Activated effector memory CD4-positive, alpha-beta T cell treated with anti-CD3 and anti-CD28 coated beads, Interleukin-2, amount 50 U/mL, for 16 hours (primary cell): ENCODE measurements around the gene LMO4.

Source experiments
- DNase-seq: peaks from one replicate; pipeline ENCODE4 v3.0.0-alpha.2; 2020

LMO4 gene

DNA sequence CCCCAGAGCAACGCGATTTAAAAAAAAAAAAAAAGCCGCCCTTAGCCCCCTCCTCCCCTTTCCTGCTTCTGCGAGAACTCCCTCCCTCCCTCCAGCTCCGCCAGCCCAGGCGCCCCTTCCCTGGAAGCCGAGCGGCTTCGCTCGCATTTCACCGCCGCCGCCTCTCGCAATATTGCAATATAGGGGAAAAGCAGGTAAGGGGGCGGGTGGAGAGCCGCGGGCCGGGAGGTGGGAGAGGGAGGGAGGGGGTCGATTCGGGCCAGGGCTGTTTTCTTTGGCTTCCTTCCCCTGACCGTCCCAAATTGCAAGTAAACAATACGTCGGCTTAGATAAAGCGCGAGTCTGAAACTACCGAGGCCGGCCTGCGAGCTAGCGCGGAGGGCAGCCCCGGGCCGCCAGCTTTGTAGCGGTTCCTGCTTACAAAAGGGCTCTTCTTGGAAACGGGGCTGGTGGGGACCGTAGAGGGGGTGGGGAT, 408 bp downstream of the LMO4 start:
- DNase-seq: peak; percentile 78

GRCh38 chr1:87329526-87330056, 911 bp downstream of the LMO4 start:
- no peak for DNase-seq

GRCh38 chr1:87330057-87330884, 1.6 kb downstream of the LMO4 start:
- peak; percentile 66 for DNase-seq

- DNase-seq: no peak
Observed at GRCh38 chr1:87330885-87331364, 2.2 kb downstream of the LMO4 start.

DNA sequence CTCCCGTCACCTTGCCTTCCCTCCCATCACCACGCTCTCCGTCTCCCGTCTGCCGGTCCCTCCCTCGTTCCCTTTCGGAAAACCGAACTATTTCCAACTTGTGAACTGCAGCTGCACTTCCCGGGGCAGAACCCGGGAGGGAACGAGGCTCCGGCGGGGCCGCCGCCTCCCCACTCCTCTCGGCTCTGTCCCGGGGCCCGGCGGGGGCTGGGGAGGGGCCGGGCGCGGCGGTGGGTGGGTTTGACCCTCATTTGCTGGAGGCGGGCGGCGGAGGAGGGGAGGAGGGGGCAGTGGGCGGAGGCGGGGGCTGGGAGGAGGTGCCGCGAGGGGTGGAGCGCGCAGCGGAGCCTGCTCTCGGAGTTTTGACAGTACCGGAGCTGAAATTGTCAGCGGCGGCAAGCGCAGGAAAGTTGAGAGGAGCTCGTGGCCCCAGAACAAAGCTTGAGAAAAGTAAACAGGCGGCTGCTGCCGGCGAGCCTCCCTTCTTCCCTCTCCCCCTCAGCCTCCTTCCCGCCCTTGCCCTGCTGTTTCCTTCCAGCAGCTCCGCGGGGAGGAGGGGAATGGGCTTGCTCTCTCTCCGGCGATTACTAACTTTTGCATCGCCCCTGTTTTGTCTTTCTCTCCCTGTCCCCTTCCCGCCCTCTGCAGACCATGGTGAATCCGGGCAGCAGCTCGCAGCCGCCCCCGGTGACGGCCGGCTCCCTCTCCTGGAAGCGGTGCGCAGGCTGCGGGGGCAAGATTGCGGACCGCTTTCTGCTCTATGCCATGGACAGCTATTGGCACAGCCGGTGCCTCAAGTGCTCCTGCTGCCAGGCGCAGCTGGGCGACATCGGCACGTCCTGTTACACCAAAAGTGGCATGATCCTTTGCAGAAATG, 2.9 kb downstream of the LMO4 start:
- DNase-seq: peak; percentile 88

- no peak for DNase-seq
Observed at GRCh38 chr1:87333692-87334347, 5.1 kb downstream of the LMO4 start.

GRCh38 chr1:87334351-87335174, 5.9 kb downstream of the LMO4 start:
- peak; percentile 63 for DNase-seq

- peak; percentile 87 for DNase-seq
Observed at GRCh38 chr1:87335175-87335884, 6.7 kb downstream of the LMO4 start.

DNA sequence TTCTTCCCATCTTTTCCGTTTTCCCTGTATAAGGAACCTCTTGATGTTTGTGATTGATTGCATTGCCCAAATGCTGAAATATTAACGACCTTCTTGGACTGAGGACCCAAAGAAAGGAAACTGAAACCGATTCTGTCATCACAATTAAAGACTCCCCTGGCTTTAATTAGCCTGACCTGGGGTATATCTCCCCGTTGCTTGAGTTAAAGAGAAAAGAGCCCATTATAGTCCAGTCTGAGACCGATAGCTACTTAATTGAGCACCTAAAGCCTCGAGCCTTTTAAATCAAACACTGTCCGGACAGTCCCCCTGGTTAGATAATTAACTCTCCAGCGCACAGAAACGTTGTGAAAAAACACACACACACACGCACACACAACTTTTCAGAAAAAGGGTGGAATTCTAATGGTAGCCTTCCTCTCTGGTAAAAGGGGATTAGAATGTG, 8.0 kb downstream of the LMO4 start:
- DNase-seq: no peak

GRCh38 chr1:87337606-87338005, 8.9 kb downstream of the LMO4 start:
- no peak for DNase-seq

GRCh38 chr1:87338566-87338965, 9.9 kb downstream of the LMO4 start:
- no peak for DNase-seq

- no peak for DNase-seq
Observed at GRCh38 chr1:87344231-87344630, 15.6 kb downstream of the LMO4 start.

GRCh38 chr1:87346130-87346814, 17.6 kb downstream of the LMO4 start:
- DNase-seq: no peak

DNA sequence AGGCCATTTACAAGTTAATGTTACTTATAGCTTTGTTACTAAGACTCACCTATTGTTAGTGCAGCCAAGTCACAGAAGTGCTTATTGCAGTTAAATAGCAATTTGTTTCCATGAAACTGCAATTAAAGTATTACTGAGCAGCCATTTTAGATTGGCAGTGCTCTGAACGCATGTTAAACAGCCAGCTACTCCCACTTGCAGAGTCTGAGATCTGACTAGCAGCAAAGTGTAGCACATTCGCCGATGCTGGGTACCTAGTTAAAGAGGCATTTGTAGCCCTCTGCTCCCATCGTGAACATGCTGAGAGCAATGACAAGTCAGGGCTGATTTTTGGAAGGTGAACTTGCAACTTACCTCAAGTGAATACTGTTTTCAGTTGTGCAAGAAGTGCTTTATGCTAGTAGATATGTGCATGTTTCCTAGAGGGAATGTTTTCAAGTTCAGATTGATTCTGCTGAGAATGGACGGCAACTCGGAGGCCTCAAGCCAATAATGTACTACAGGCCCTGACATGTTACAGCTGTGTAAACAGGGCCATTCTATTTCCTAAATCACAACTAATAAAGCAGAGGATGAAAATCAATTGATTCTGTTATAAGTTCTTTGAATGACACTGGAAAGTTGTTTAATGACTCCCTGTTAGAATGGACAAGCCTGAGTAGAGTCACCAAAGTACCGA, 19.8 kb downstream of the LMO4 start:
- DNase-seq: no peak

GRCh38 chr1:87349036-87349435, 20.4 kb downstream of the LMO4 start:
- DNase-seq: no peak

DNA sequence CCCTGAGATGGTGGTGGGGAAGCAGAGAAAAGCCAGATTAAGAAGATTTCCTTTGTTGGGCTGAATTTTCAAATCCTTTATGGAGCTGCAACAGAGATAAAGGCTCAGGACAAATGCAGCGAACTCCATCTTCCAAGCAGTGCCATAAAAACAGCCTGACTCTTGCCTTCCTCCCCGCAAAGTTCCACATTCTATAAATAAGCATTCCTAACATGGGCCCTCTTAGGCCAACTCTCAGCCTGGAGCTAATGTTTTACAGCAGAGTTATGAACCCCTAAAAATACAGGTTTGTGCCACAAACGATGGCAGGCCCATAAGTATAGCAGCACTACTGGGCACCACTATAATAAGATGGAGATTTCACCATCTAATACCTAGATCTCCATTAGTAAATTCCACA, 27.2 kb downstream of the LMO4 start:
- no peak for DNase-seq

GRCh38 chr1:87356591-87356990, 27.9 kb downstream of the LMO4 start:
- DNase-seq: no peak

GRCh38 chr1:87358219-87358618, 29.5 kb downstream of the LMO4 start:
- no peak for DNase-seq

DNA sequence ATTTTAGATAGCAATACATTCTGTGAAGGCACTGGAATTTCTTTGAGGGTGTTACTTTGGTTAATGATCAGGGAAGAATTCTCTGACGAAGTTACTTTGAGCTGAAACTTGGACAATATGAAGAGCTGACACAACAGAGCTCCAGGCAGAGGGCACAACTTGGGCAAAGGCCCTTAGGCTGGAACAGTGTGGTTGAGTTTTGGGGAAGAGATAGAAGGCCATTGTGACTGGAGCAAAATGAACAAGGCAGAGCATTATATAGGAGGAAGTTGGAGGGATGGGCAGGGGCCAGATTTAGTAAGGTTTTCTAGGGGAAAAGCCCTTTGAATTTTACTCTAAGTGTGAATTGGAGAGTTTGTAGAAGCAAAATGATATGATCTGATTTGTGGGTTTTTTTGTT, 30.9 kb downstream of the LMO4 start:
- DNase-seq: no peak
